SU-DHL-6 (cell line): Measurements from ENCODE around the gene FBN1.

ENCODE experiments used
- H2AFZ ChIP-seq: fragments of 200-600 bp; sonication (generic); 2 replicates; pipeline ENCODE4 v1.6.1; 2014; ENCODE audit warnings: low read depth, mild to moderate bottlenecking, moderate library complexity, mixed read lengths, antibody characterized with exemption, low read length; ENCODE audit not compliant: severe bottlenecking
- H3F3A ChIP-seq: fragments of 200-600 bp; shearing (Covaris generic); 2 replicates; pipeline ENCODE4 v1.6.0; 2016; ENCODE audit warnings: antibody characterized with exemption, mild to moderate bottlenecking; ENCODE audit not compliant: insufficient read depth
- H3K27ac ChIP-seq: fragments of 200-600 bp; sonication (generic); 2 replicates; pipeline ENCODE4 v1.5.1; 2016; ENCODE audit warnings: low read depth, mild to moderate bottlenecking, low read length, moderate library complexity, mixed read lengths
- H3K27me3 ChIP-seq: fragments of 200-600 bp; sonication (generic), shearing (Covaris generic); 2 replicates; pipeline ENCODE4 v1.6.0; 2014; ENCODE audit warnings: mild to moderate bottlenecking, low read length
- H3K36me3 ChIP-seq: fragments of 200-600 bp; sonication (generic); 2 replicates; pipeline ENCODE4 v1.6.1; 2014; ENCODE audit warnings: mild to moderate bottlenecking, low read length, mixed read lengths
- H3K4me2 ChIP-seq: fragments of 300-600, 200-600 bp; shearing (Covaris generic), sonication (generic); 2 replicates; pipeline ENCODE4 v1.6.0; 2014; ENCODE audit warnings: low read length, low read depth, mild to moderate bottlenecking; ENCODE audit not compliant: poor library complexity, severe bottlenecking
- H3K4me3 ChIP-seq: fragments of 200-600 bp; sonication (generic); 2 replicates; pipeline ENCODE4 v1.5.1; 2014; ENCODE audit warnings: antibody characterized with exemption, low read length, mild to moderate bottlenecking, mixed read lengths; ENCODE audit not compliant: insufficient read depth, poor library complexity, severe bottlenecking
- H3K79me2 ChIP-seq: fragments of 200-600 bp; sonication (generic); 2 replicates; pipeline ENCODE4 v1.6.1; 2014; ENCODE audit warnings: mild to moderate bottlenecking, low read length, moderate library complexity; ENCODE audit not compliant: insufficient read depth
- H3K9ac ChIP-seq: fragments of 200-600 bp; sonication (generic); 2 replicates; pipeline ENCODE4 v1.7.0; 2014; ENCODE audit warnings: mild to moderate bottlenecking, low read length
- H3K9me2 ChIP-seq: fragments of 200-600 bp; sonication (generic); replicated peaks from 2 replicates; pipeline ENCODE4 v1.6.1; 2014; ENCODE audit warnings: low read length; ENCODE audit not compliant: insufficient read depth
- H3K9me3 ChIP-seq: fragments of 200-600 bp; sonication (generic); 2 replicates; pipeline ENCODE4 v1.6.1; 2014; ENCODE audit warnings: low read length, mixed read lengths; ENCODE audit not compliant: insufficient read depth
- H4K20me1 ChIP-seq: fragments of 200-600 bp; sonication (generic); 2 replicates; pipeline ENCODE4 v1.6.1; 2014; ENCODE audit warnings: low read depth, mild to moderate bottlenecking, antibody characterized with exemption, low read length, moderate library complexity, mixed read lengths
- EZH2phosphoT487 ChIP-seq: fragments of 200-600 bp; sonication (generic), shearing (Covaris generic); conservative IDR thresholded peaks from 2 replicates; pipeline ENCODE4 v1.6.1; 2018; ENCODE audit warnings: mild to moderate bottlenecking, antibody characterized with exemption, low read length, moderate library complexity, mixed read lengths
- TF ChIP-seq, protein P1 (sequence below): fragments of 200-600 bp; sonication (generic); IDR thresholded peaks from one replicate; pipeline ENCODE4 v1.5.1; 2017; ENCODE audit warnings: antibody characterized with exemption, mild to moderate bottlenecking, low read length, moderate library complexity; ENCODE audit not compliant: insufficient read depth, poor library complexity, severe bottlenecking

Gene FBN1

DNA sequence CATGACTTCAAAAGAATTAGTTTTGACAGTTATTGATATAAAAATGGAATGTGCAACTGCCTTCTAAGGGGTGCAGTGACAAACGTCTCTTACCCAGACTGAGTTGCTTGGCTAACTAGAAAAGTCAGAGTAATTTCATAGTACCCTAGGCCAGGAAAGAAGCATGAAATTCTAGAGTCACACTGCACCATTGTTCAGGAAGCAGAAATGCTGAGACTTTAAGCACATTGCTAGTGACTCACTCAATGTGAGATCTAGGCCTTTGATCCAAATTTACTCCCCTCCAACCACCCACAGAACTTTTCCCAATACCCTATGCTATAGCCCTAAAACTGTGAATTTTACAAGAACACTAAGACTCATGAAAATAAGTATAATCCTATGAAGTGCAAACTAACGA lies 203.5 kb downstream of the FBN1 start:
- Histone ChIP-seq H2AFZ (no peak overlapping the region), H3K36me3 (no peaks in the 10 kb centered on the region), H3K9ac (no peak overlapping the region), H3K9me2 (no peaks in the 10 kb centered on the region), H3K79me2 (no peaks in the 10 kb centered on the region), H3K9me3 (no peaks in the 10 kb centered on the region), H3F3A (no peaks in the 10 kb centered on the region), H3K27ac (no peak overlapping the region), H3K27me3 (no peaks in the 10 kb centered on the region), H4K20me1 (no peaks in the 10 kb centered on the region), H3K4me3 (no peak overlapping the region), H3K4me2 (no peak overlapping the region)
- TF ChIP-seq EZH2phosphoT487, result no peak
- TF ChIP-seq, protein P1, sequence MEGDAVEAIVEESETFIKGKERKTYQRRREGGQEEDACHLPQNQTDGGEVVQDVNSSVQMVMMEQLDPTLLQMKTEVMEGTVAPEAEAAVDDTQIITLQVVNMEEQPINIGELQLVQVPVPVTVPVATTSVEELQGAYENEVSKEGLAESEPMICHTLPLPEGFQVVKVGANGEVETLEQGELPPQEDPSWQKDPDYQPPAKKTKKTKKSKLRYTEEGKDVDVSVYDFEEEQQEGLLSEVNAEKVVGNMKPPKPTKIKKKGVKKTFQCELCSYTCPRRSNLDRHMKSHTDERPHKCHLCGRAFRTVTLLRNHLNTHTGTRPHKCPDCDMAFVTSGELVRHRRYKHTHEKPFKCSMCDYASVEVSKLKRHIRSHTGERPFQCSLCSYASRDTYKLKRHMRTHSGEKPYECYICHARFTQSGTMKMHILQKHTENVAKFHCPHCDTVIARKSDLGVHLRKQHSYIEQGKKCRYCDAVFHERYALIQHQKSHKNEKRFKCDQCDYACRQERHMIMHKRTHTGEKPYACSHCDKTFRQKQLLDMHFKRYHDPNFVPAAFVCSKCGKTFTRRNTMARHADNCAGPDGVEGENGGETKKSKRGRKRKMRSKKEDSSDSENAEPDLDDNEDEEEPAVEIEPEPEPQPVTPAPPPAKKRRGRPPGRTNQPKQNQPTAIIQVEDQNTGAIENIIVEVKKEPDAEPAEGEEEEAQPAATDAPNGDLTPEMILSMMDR, result no peak

DNA sequence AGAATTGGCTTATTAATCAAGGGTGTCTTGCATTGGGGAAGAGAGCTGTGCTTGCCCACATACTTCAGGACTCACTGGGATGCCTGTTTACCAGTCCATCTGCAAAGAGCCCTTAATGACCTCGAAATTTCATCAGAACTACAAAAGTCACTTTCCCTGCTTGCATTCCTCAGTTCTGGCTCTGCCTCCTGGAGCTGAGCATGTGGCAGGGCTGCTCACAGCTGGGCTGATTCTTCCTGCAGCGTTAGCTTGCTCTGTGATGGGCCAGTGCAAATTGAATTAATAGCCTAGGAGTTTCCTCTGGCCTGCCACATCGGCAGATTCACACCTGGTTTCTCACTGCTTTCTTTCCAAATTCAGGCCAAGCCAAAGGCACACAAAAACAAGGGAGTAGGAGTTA lies 205.4 kb downstream of the FBN1 start:
- Histone ChIP-seq H3K27ac (no peak overlapping the region), H2AFZ (no peak overlapping the region), H3F3A (no peaks in the 10 kb centered on the region), H4K20me1 (no peaks in the 10 kb centered on the region), H3K9ac (no peak overlapping the region), H3K9me2 (no peaks in the 10 kb centered on the region), H3K79me2 (no peaks in the 10 kb centered on the region), H3K4me2 (no peak overlapping the region), H3K4me3 (no peak overlapping the region), H3K36me3 (no peaks in the 10 kb centered on the region), H3K9me3 (no peaks in the 10 kb centered on the region), H3K27me3 (no peaks in the 10 kb centered on the region)
- no peak for TF ChIP-seq EZH2phosphoT487
- TF ChIP-seq, protein P1, result no peak

DNA sequence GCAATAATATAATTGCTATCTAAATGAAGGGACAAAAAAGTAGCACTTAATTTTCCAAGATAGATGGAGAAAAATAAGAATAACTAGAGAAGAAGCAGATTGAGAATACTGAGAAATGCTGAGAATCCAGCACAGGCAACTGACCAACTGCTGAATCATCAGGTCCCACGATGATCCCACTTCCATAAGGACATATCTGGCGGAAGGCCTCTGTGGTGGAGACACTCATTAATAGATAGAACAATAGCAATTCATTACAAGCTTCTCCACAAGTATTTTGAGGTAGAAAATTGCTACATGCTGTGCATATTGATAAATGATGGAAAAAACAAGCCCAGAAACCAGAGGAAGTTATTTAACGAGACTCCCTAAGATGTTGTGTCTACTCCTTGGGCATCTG lies 208.3 kb downstream of the FBN1 start:
- Histone ChIP-seq H3K9me2 (no peaks in the 10 kb centered on the region), H4K20me1 (no peaks in the 10 kb centered on the region), H3K27me3 (no peaks in the 10 kb centered on the region), H3K36me3 (no peaks in the 10 kb centered on the region), H3K4me3 (no peak overlapping the region), H3K9me3 (no peaks in the 10 kb centered on the region), H3K4me2 (no peak overlapping the region), H2AFZ (no peak overlapping the region), H3F3A (no peaks in the 10 kb centered on the region), H3K27ac (no peak overlapping the region), H3K9ac (no peak overlapping the region), H3K79me2 (no peaks in the 10 kb centered on the region)
- TF ChIP-seq EZH2phosphoT487, result no peak
- TF ChIP-seq, protein P1, result no peak

DNA sequence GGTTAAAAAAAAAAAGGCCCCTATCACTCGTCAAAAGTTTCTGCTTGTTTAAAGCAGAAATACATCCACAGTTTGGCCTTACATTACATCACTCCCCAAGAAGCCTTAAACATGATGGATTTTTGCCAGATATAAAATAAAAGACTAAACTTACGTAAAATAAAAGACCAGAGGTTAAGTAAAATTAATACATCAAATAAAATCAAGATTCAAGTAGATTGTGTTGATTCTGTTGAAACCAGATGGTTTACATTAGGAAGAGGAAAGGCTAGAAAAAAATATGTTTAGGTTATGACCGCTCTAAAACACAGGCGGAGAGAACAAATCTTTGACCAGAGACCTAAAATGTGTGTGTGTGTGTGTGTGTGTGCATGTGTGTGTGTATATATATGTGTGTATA lies 210.2 kb downstream of the FBN1 start:
- Histone ChIP-seq H3K9me2 (no peaks in the 10 kb centered on the region), H3K4me2 (no peak overlapping the region), H3K27ac (no peak overlapping the region), H3K79me2 (no peaks in the 10 kb centered on the region), H3K4me3 (no peak overlapping the region), H3K36me3 (no peaks in the 10 kb centered on the region), H3K9ac (no peak overlapping the region), H2AFZ (no peak overlapping the region), H3K9me3 (no peaks in the 10 kb centered on the region), H3K27me3 (no peaks in the 10 kb centered on the region), H3F3A (no peaks in the 10 kb centered on the region), H4K20me1 (no peaks in the 10 kb centered on the region)
- TF ChIP-seq EZH2phosphoT487, result no peak
- TF ChIP-seq, protein P1, result no peak
